Liver (tissue), 9 donors: ENCODE data around the gene GRIP2. TPM values are rescaled to one million over a fixed set of nuclear protein-coding genes. Genes with fewer than 3 reads are reported as not detected.

Experiments
- DNase-seq: peaks from one replicate; pipeline ENCODE4 v3.0.0-alpha.2; 2017; ENCODE audit warnings: low spot score
- H3K27ac ChIP-seq, 2 donors: one replicate each; pipeline ENCODE4 v1.7.0; 2013; ENCODE audit warnings: inconsistent platforms in 2 of 2, low read length in 2 of 2, control low read depth in 1 of 2, low read depth in 1 of 2, mild to moderate bottlenecking in 1 of 2
- H3K27me3 ChIP-seq, 4 donors: one replicate each; pipeline versions ENCODE4 v1.6.1 to v1.7.0; 2013; ENCODE audit warnings: low read length in 3 of 4, inconsistent platforms in 1 of 4, mild to moderate bottlenecking in 1 of 4, moderate library complexity in 1 of 4; ENCODE audit not compliant: control insufficient read depth in 4 of 4, insufficient read depth in 4 of 4
- H3K36me3 ChIP-seq, 4 donors: one replicate each; pipeline versions ENCODE4 v1.6.1 to v1.7.0; 2013; ENCODE audit warnings: low read length in 3 of 4, mild to moderate bottlenecking in 3 of 4, low read depth in 1 of 4, moderate library complexity in 1 of 4; ENCODE audit not compliant: control insufficient read depth in 4 of 4, insufficient read depth in 3 of 4
- H3K4me1 ChIP-seq, 4 donors: one replicate each; pipeline versions ENCODE4 v1.6.1 to v1.7.0; 2013; ENCODE audit warnings: low read length in 3 of 4, mild to moderate bottlenecking in 3 of 4, moderate library complexity in 1 of 4; ENCODE audit not compliant: control insufficient read depth in 4 of 4, insufficient read depth in 4 of 4
- H3K4me3 ChIP-seq, 3 donors: one replicate each; pipeline versions ENCODE4 v1.6.1 to v1.7.0; 2013; ENCODE audit warnings: low read length in 3 of 3, control low read depth in 1 of 3, low read depth in 1 of 3, mild to moderate bottlenecking in 1 of 3
- H3K9ac ChIP-seq, 2 donors: one replicate each; pipeline ENCODE4 v1.7.0; 2013; ENCODE audit warnings: low read length in 2 of 2, mild to moderate bottlenecking in 2 of 2, moderate library complexity in 2 of 2, control low read depth in 1 of 2, low read depth in 1 of 2
- H3K9me3 ChIP-seq, 4 donors: one replicate each; pipeline versions ENCODE4 v1.6.1 to v1.7.0; 2013; ENCODE audit warnings: low read length in 3 of 4; ENCODE audit not compliant: control insufficient read depth in 4 of 4
- ATF3 ChIP-seq: IDR thresholded peaks from 2 replicates; pipeline ENCODE4 v1.6.1; 2016; ENCODE audit warnings: antibody characterized with exemption
- CTCF ChIP-seq: fragments of 150-350 bp; IDR thresholded peaks from 2 replicates; pipeline ENCODE4 v1.5.1; 2017; ENCODE audit warnings: improper control_type of control experiment, low read depth, low read length; ENCODE audit not compliant: missing input control
- EGR1 ChIP-seq, 2 donors: IDR thresholded peaks; 2 replicates each; pipeline ENCODE4 v1.6.1; 2016 to 2018; ENCODE audit warnings: antibody characterized with exemption in 2 of 2, low read depth in 2 of 2
- FOXA1 ChIP-seq: IDR thresholded peaks from 2 replicates; pipeline ENCODE4 v1.6.1; 2016; ENCODE audit warnings: antibody characterized with exemption
- FOXA2 ChIP-seq: IDR thresholded peaks from 2 replicates; pipeline ENCODE4 v1.6.1; 2016; ENCODE audit warnings: antibody characterized with exemption
- GABPA ChIP-seq, 2 donors: IDR thresholded peaks in 1 of 2; conservative IDR thresholded peaks in 1 of 2; 2 replicates each; pipeline ENCODE4 v1.6.1; 2016; ENCODE audit warnings: antibody characterized with exemption in 2 of 2, mild to moderate bottlenecking in 1 of 2, moderate library complexity in 1 of 2
- HNF4A ChIP-seq, 2 donors: conservative IDR thresholded peaks; 2 replicates each; pipeline ENCODE4 v1.6.1; 2016; ENCODE audit warnings: antibody characterized with exemption in 2 of 2, mild to moderate bottlenecking in 2 of 2
- HNF4G ChIP-seq: IDR thresholded peaks from 2 replicates; pipeline ENCODE4 v1.6.1; 2016; ENCODE audit warnings: antibody characterized with exemption
- JUND ChIP-seq, 2 donors: IDR thresholded peaks; 2 replicates each; pipeline ENCODE4 v1.6.1; 2016; ENCODE audit warnings: antibody characterized with exemption in 2 of 2
- MAX ChIP-seq: IDR thresholded peaks from 2 replicates; pipeline ENCODE4 v1.6.1; 2016; ENCODE audit warnings: antibody characterized with exemption
- NR2F2 ChIP-seq: IDR thresholded peaks from 2 replicates; pipeline ENCODE4 v1.6.1; 2016; ENCODE audit warnings: antibody characterized with exemption
- RAD21 ChIP-seq, 2 donors: IDR thresholded peaks; 2 replicates each; pipeline ENCODE4 v1.6.1; 2016; ENCODE audit warnings: antibody characterized with exemption in 2 of 2, mild to moderate bottlenecking in 2 of 2
- REST ChIP-seq: IDR thresholded peaks from 2 replicates; pipeline ENCODE4 v1.6.1; 2016; ENCODE audit warnings: antibody characterized with exemption, mild to moderate bottlenecking
- RXRA ChIP-seq, 2 donors: IDR thresholded peaks; 2 replicates each; pipeline ENCODE4 v1.6.1; 2017 to 2018; ENCODE audit warnings: antibody characterized with exemption in 2 of 2, mild to moderate bottlenecking in 1 of 2
- SP1 ChIP-seq: IDR thresholded peaks from 2 replicates; pipeline ENCODE4 v1.6.1; 2018; ENCODE audit warnings: antibody characterized with exemption, mild to moderate bottlenecking
- TAF1 ChIP-seq: conservative IDR thresholded peaks from 2 replicates; pipeline ENCODE4 v1.6.1; 2016; ENCODE audit warnings: antibody characterized with exemption, mild to moderate bottlenecking
- YY1 ChIP-seq: IDR thresholded peaks from 2 replicates; pipeline ENCODE4 v1.6.1; 2016; ENCODE audit warnings: antibody characterized with exemption, mild to moderate bottlenecking
- ZBTB33 ChIP-seq: IDR thresholded peaks from 2 replicates; pipeline ENCODE4 v1.6.1; 2016; ENCODE audit warnings: antibody characterized with exemption
- WGBS: extraction: QIAGEN DNeasy Blood & Tissue Kit; methylation state at CpG from one replicate; pipeline ENCODE4 v1.1.7; 2013; 5-methylcytosine and 5-hydroxymethylcytosine counted together
- polyA plus RNA-seq, 2 donors: library from polyadenylated mRNA; stranded (reverse) in 1 of 2; unstranded in 1 of 2; fragments of 200-250 nt in 1 of 2; fragments of >200 nt in 1 of 2; fragmentation: Nextera tagmentation in 1 of 2; extraction: Ambion mirVana in 1 of 2; gene quantifications; one replicate each; pipeline versions ENCODE4 v1.2.1 to v1.2.3, GENCODE V29; 2013 to 2015
- total RNA-seq, 2 donors: library from RNA; depleted of rRNA; stranded (reverse); fragments of >200 nt; gene quantifications; one replicate each; pipeline ENCODE4 v1.2.3, GENCODE V29; 2014
- donor health status: healthy.
- donor health status: healthy.
- donor health status: healthy.
- donor health status: healthy.
- donor health status: healthy.

GRIP2 gene
- total and polyA plus RNA-seq, 4 donors = 0.05 to 0.33 (median 0.09) TPM; not detected in 1

- no peak for DNase-seq
- no peaks in the 10 kb centered on the region for H3K27me3 ChIP-seq
- TF ChIP-seq RXRA (IDR thresholded peaks at IDR 0.05) (no peak), FOXA2 (no peak), NR2F2 (no peak), MAX (no peak), JUND (IDR thresholded peaks at IDR 0.05) (no peak), HNF4A (conservative IDR thresholded peaks at IDR 0.05) (no peak), FOXA1 (no peak), SP1 (no peak), GABPA (IDR thresholded peaks at IDR 0.05 in 1 of 2, conservative IDR thresholded peaks at IDR 0.05 in 1 of 2) (no peak), ATF3 (no peak), CTCF (no peak), EGR1 (IDR thresholded peaks at IDR 0.05; ENCODE audit: low read depth in 2 of 2) (no peak), HNF4G (no peak), ZBTB33 (no peak), RAD21 (IDR thresholded peaks at IDR 0.05) (no peak), REST (no peak), YY1 (no peak), TAF1 (no peak)
- no peaks in the 10 kb centered on the region for H3K9me3 ChIP-seq
- H3K4me1 ChIP-seq = no peaks in the 10 kb centered on the region
- 90% methylated on average over 12 of the region's 12 CpGs for WGBS
- H3K4me3 ChIP-seq = no peak overlapping the region
- H3K9ac ChIP-seq = no peak overlapping the region
- H3K36me3 ChIP-seq = no peaks in the 10 kb centered on the region
- no peak overlapping the region for H3K27ac ChIP-seq
Observed at GRCh38 chr3:14521611-14522010, 18.5 kb downstream of the GRIP2 start.

GRCh38 chr3:14520967-14521366, 19.2 kb downstream of the GRIP2 start:
- H3K4me1 ChIP-seq = no peaks in the 10 kb centered on the region
- no peak overlapping the region for H3K27ac ChIP-seq
- H3K4me3 ChIP-seq = no peak overlapping the region
- 94% methylated on average over 8 of the region's 8 CpGs for WGBS
- no peak for DNase-seq
- no peaks in the 10 kb centered on the region for H3K9me3 ChIP-seq
- H3K36me3 ChIP-seq = no peaks in the 10 kb centered on the region
- no peak overlapping the region for H3K9ac ChIP-seq
- no peaks in the 10 kb centered on the region for H3K27me3 ChIP-seq
- TF ChIP-seq FOXA1 (no peak), FOXA2 (no peak), YY1 (no peak), TAF1 (no peak), HNF4A (conservative IDR thresholded peaks at IDR 0.05) (no peak), ATF3 (no peak), RAD21 (IDR thresholded peaks at IDR 0.05) (no peak), GABPA (IDR thresholded peaks at IDR 0.05 in 1 of 2, conservative IDR thresholded peaks at IDR 0.05 in 1 of 2) (no peak), ZBTB33 (no peak), SP1 (no peak), HNF4G (no peak), NR2F2 (no peak), EGR1 (IDR thresholded peaks at IDR 0.05; ENCODE audit: low read depth in 2 of 2) (no peak), RXRA (IDR thresholded peaks at IDR 0.05) (no peak)
